AG10803 (cell line): Measurements from ENCODE around the gene OR4D2.

ENCODE experiments used
- DNase-seq: peaks from one replicate; pipeline ENCODE4 v3.0.0; 2010; ENCODE audit warnings: low read depth
- H3K4me3 ChIP-seq: 2 replicates; pipeline ENCODE4 v1.5.1; 2011; ENCODE audit warnings: mild to moderate bottlenecking, low read length, control low read depth
- TF ChIP-seq, protein P1 (sequence below): conservative IDR thresholded peaks from 2 replicates; pipeline ENCODE4 v1.5.1; 2011; ENCODE audit warnings: mild to moderate bottlenecking, low read length, control low read depth, inconsistent platforms

OR4D2 gene

DNA sequence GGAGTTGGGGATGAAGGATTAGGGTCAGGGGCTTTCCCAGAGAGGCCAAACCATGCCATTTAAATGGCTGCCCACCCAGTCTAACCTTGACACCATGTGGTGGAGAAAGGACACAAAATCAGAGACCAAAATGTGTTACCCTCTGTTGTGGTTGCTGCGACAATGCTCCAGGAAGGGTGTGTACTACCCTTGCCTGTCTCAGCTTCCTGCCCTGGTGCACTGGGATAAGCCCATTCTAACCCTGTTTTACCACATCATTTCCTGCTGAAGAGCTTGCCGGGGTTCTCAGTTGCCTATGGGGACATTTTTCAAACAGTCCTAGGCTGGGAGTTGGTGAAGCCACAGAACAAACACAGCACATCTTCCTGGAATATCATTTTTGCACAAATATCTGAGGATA is 13.7 kb upstream of the OR4D2 start:
- H3K4me3 ChIP-seq: no peak overlapping the region
- TF ChIP-seq, protein P1, sequence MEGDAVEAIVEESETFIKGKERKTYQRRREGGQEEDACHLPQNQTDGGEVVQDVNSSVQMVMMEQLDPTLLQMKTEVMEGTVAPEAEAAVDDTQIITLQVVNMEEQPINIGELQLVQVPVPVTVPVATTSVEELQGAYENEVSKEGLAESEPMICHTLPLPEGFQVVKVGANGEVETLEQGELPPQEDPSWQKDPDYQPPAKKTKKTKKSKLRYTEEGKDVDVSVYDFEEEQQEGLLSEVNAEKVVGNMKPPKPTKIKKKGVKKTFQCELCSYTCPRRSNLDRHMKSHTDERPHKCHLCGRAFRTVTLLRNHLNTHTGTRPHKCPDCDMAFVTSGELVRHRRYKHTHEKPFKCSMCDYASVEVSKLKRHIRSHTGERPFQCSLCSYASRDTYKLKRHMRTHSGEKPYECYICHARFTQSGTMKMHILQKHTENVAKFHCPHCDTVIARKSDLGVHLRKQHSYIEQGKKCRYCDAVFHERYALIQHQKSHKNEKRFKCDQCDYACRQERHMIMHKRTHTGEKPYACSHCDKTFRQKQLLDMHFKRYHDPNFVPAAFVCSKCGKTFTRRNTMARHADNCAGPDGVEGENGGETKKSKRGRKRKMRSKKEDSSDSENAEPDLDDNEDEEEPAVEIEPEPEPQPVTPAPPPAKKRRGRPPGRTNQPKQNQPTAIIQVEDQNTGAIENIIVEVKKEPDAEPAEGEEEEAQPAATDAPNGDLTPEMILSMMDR: no peak
- no peak for DNase-seq

DNA sequence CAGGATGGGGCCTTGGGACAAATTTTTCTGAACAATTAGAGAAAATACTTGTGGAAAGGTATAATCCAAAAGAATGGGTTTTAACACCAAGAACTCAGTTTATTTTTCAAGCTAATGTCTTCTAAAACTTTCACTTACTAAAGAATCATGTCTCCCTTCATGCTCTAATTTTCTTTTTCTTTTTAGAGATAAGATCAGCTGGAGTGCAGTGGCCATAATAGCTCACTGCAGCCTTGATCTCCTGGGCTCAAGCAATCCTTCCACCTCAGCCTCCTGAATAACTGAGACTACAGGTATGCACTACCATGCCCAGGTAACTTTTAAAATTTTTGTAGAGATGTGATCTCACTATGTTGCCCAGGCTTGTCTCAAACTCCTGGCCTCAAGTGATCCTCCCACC is 13.1 kb upstream of the OR4D2 start:
- H3K4me3 ChIP-seq: no peak overlapping the region
- TF ChIP-seq, protein P1: no peak
- DNase-seq: no peak

DNA sequence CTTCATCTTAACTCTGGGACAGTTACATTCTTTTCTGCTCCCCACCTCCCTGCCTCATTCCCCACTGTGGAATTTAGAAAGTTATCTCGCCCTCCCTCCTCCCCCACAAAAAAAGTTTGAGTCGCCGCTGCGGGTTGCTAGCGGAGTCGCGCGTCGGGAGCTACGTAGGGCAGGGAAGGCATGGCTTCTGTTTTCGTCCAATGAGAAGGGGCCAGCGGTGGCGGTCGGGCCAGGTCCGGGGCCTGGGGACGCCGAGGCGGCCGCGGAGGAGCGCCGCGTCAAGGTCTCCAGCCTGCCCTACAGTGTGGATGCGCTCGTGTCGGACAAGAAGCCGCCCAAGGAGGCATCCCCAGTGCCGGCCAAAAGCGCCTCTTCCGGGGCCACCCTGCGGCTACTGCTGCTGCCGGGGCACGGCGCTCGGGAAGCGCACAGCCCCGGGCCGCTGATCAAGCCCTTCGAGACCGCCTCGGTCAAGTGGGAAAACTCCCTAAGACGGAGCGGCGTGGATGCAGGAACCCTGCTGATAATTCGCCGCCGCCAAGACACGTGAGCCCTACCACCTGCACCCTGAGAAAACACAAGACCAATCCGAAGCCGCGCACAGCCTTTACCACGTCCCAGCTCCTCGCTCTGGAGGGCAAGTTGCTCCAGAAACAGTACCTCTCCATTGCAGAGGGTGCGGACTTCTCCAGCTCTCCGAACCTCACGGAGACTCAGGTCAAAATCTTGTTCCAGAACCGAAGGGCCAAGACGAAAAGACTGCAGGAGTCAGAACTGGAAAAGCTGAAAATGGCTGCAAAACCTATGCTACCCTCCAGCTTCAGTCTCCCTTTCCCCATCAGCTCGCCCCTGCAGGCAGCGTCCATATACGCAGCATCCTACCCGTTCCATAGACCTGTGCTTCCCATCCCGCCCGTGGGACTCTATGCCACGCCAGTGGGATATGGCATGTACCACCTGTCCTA is 9.7 kb upstream of the OR4D2 start:
- no peak overlapping the region; the same call in 1 of the 2 replicates for H3K4me3 ChIP-seq
- no peak for DNase-seq
- TF ChIP-seq, protein P1: no peak

DNA sequence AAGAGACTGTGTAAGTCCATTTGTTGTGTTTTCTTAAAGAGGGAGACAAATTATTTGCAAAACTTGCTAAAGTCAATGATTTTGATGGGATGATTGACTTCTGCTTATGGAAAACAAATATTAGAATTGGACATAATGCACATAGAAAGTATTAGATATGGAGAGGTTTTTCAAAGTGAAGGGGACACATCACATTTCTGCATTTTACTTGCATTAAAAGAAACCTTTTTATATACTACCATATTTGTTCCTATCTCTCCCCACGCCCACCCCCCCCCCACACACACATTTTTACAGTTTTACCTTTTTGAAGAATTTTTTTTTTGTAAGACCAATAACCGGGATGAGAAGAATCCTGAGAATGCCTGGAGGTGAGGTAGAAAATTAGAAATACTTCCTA is 8.6 kb upstream of the OR4D2 start:
- H3K4me3 ChIP-seq: no peak overlapping the region
- TF ChIP-seq, protein P1: no peak
- DNase-seq: no peak

DNA sequence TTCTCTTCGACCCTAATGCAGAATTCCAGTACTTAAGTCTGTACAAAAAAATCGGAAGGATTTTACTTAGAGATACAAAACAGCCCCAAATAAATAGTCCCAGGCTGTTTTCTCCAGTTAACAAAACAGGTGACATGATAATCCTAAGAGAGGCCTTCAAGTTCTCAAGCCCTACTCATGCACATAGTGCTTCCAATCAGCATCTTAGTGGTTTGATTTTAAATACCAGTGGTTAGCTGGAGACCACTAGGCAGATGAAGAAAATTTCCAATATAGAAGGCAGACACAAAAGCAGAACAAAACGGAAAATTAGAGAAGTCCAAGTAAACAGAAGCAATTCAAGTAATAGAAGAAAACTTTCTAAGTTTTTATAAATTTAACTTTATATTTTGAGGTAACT is 5.2 kb upstream of the OR4D2 start:
- no peak overlapping the region for H3K4me3 ChIP-seq
- TF ChIP-seq, protein P1: no peak
- DNase-seq: no peak

DNA sequence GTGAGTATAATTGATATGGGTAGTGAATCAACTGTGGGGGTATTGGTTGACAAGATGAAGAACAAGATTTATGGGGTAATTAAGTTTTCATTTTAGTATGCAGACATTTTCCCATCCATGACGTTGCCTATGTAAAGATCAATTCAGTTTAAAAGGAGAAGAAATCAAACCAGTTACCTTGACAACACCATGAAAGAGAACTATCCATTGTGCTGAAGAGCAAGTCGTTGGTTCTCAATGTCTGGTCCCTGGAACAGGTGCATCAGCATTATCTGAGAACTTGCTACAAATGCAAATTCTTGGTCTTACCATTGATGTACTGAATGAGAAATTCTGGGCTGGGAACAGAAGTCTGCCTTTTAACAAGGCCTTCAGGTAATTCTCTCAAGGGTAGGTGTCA is 801 bp upstream of the OR4D2 start:
- no peak for DNase-seq
- TF ChIP-seq, protein P1: no peak

DNA sequence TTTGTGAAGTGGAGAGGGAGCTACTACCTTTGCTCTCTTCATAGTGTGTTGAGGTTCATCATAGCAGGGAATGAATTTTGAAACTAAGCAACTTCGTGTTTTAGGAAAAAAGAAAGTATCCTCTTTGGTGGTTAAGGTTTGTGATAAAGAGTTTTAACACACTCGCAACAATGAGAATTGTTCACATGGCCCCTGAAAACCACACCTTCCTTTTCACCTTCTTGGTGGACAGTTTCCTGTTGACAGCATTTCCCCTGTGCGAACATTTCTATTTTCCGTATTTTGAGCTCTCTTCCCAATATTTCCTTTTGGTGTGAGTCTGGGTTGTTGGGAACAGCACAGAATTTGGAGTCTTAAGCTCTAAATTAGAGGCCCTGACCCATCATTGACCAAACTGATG is 3.8 kb downstream of the OR4D2 start:
- TF ChIP-seq, protein P1: no peak
- DNase-seq: no peak
- H3K4me3 ChIP-seq: no peak overlapping the region

More for the DNA sequence above, 801 bp upstream of the OR4D2 start:
- no peak overlapping the region for H3K4me3 ChIP-seq
